NOMO-1 treated with dmso at 0.1 percent for 144 hours (cell line): Measurements from ENCODE around the gene SLC25A42.

Experiments used
- DNase-seq: peaks from one replicate; lab custom pipeline; 2025; ENCODE audit not compliant: unreplicated experiment; lab: John Stamatoyannopoulos, UW

Gene SLC25A42

GRCh38 chr19:19050731-19051130 is 13.1 kb upstream of the SLC25A42 start:
- no peak for DNase-seq

- no peak for DNase-seq
Observed at GRCh38 chr19:19051478-19052213, 12.1 kb upstream of the SLC25A42 start.

GRCh38 chr19:19052921-19053320 is 10.9 kb upstream of the SLC25A42 start:
- DNase-seq = no peak

- no peak for DNase-seq
Observed at GRCh38 chr19:19053508-19054314, 10.1 kb upstream of the SLC25A42 start.

GRCh38 chr19:19054315-19054938 is 9.4 kb upstream of the SLC25A42 start:
- DNase-seq = no peak

- no peak for DNase-seq
Observed at GRCh38 chr19:19054939-19055440, 8.8 kb upstream of the SLC25A42 start.

GRCh38 chr19:19055701-19056100 is 8.1 kb upstream of the SLC25A42 start:
- DNase-seq = no peak

- DNase-seq = no peak
Observed at GRCh38 chr19:19056636-19057275, 7.0 kb upstream of the SLC25A42 start.

- DNase-seq = no peak
Observed at GRCh38 chr19:19057317-19057716, 6.5 kb upstream of the SLC25A42 start.

- no peak for DNase-seq
Observed at GRCh38 chr19:19057720-19058119, 6.1 kb upstream of the SLC25A42 start.

GRCh38 chr19:19059018-19059836 is 4.6 kb upstream of the SLC25A42 start:
- no peak for DNase-seq

GRCh38 chr19:19059837-19060611 is 3.8 kb upstream of the SLC25A42 start:
- DNase-seq = no peak

- DNase-seq = no peak
Observed at GRCh38 chr19:19061506-19061905, 2.3 kb upstream of the SLC25A42 start.

- no peak for DNase-seq
Observed at GRCh38 chr19:19062454-19063182, 1.2 kb upstream of the SLC25A42 start.

- DNase-seq = no peak
Observed at GRCh38 chr19:19064098-19064722, 416 bp downstream of the SLC25A42 start.

GRCh38 chr19:19064811-19065745 is 1.3 kb downstream of the SLC25A42 start:
- no peak for DNase-seq

- no peak for DNase-seq
Observed at GRCh38 chr19:19067276-19068072, 3.7 kb downstream of the SLC25A42 start.
